OCI-LY3 (cell line): ENCODE results near the gene REXO2.

Experiments used
- H2AFZ ChIP-seq: fragments of 200-600, 300-600 bp; shearing (Covaris generic); 2 replicates; pipeline ENCODE4 v1.6.0; 2014; ENCODE audit warnings: antibody characterized with exemption, low read depth, low read length
- H3K27ac ChIP-seq: fragments of 200-600, 300-600 bp; sonication (generic); 2 replicates; pipeline ENCODE4 v1.5.1; 2014; ENCODE audit warnings: mild to moderate bottlenecking, low read length, moderate library complexity, mixed read lengths
- H3K27me3 ChIP-seq: fragments of 200-600, 300-600 bp; sonication (generic); 2 replicates; pipeline ENCODE4 v1.6.1; 2014; ENCODE audit warnings: low read depth, low read length, mixed read lengths
- H3K36me3 ChIP-seq: fragments of 200-600, 300-600 bp; sonication (generic); replicated peaks from 2 replicates; pipeline ENCODE3; 2014; ENCODE audit warnings: low read depth, low read length, mixed read lengths
- H3K4me1 ChIP-seq: fragments of 300-600, 200-600 bp; sonication (generic); 2 replicates; pipeline ENCODE4 v1.6.1; 2014; ENCODE audit warnings: low read length, mixed read lengths
- H3K4me2 ChIP-seq: fragments of 200-600, 300-600 bp; sonication (generic); 2 replicates; pipeline ENCODE4 v1.6.1; 2014; ENCODE audit warnings: low read length, mixed read lengths
- H3K4me3 ChIP-seq: fragments of 300-600, 200-600 bp; sonication (generic); 2 replicates; pipeline ENCODE4 v1.5.1; 2014; ENCODE audit warnings: antibody characterized with exemption, mild to moderate bottlenecking, low read length, moderate library complexity
- H3K79me2 ChIP-seq: fragments of 300-600, 200-600 bp; shearing (Covaris generic); 2 replicates; pipeline ENCODE4 v1.6.1; 2014; ENCODE audit warnings: mild to moderate bottlenecking, low read length, mixed read lengths
- H3K9ac ChIP-seq: fragments of 300-600, 200-600 bp; shearing (Covaris generic); 2 replicates; pipeline ENCODE4 v1.6.0; 2014; ENCODE audit warnings: mild to moderate bottlenecking, low read length, moderate library complexity
- H3K9me3 ChIP-seq: fragments of 200-600, 300-600 bp; shearing (Covaris generic); 2 replicates; pipeline ENCODE4 v1.6.1; 2014; ENCODE audit warnings: low read length, mixed read lengths; ENCODE audit not compliant: insufficient read depth
- H4K20me1 ChIP-seq: fragments of 200-600, 300-600 bp; sonication (generic); 2 replicates; pipeline ENCODE4 v1.6.1; 2016; ENCODE audit warnings: low read length, mixed read lengths; ENCODE audit not compliant: insufficient read depth
- CTCF ChIP-seq: fragments of 200-600, 300-600 bp; sonication (generic); IDR thresholded peaks from 2 replicates; pipeline ENCODE4 v1.5.1; 2014; ENCODE audit warnings: antibody characterized with exemption, low read length, low read depth
- EZH2phosphoT487 ChIP-seq: fragments of 200-600 bp; shearing (Covaris generic); IDR thresholded peaks from 2 replicates; pipeline ENCODE4 v1.6.1; 2018; ENCODE audit warnings: antibody characterized with exemption, mixed run types, low read depth

Gene REXO2

DNA sequence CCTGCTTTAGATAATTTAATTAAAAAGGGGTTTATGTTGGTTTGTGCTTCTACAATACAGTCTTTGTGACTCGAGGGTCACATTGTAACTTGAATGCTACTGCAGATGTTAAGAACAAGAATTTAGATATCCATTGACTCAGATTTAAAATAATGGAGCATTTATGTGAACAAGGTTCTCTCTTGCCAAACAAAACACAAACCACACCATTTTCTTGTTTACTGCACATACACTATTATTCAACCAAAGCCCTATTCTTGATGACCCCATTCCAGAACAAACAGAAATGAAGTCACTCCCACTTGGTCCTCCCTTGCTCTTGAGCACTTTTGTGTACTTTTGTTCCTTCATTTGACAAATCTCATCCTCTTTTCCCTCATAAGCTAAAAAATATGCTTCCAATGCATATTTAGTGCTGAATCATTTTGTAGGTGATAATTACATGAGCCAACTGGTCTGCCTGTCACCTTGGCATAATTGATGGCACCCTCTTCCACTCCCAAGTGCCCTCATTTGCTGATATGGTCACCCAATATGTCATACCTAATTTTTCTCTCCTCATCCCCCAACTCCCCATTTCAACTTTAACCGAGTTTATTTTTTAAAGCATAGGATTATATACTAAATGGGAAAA, 41.8 kb upstream of the REXO2 start:
- H3K9ac ChIP-seq: no peak overlapping the region
- H3K27me3 ChIP-seq: no peaks in the 10 kb centered on the region
- no peak overlapping the region for H3K27ac ChIP-seq
- peaks cover 16% of the 10 kb centered on the region for H3K4me1 ChIP-seq
- no peaks in the 10 kb centered on the region for H3K9me3 ChIP-seq
- no peak overlapping the region for H3K4me3 ChIP-seq
- H2AFZ ChIP-seq: no peak overlapping the region
- TF ChIP-seq EZH2phosphoT487: no peak
- no peak for TF ChIP-seq CTCF
- peaks cover 40% of the 10 kb centered on the region for H3K79me2 ChIP-seq
- H3K4me2 ChIP-seq: no peak overlapping the region
- H4K20me1 ChIP-seq: no peaks in the 10 kb centered on the region
- H3K36me3 ChIP-seq: peaks cover 4% of the 10 kb centered on the region

GRCh38 chr11:114398303-114398920, 40.9 kb upstream of the REXO2 start:
- Histone ChIP-seq H3K36me3 (peaks cover 4% of the 10 kb centered on the region), H3K4me3 (no peak overlapping the region), H4K20me1 (0 out of 2 replicates have a peak, but pooled peaks cover 4% of the 10 kb centered on the region), H3K4me1 (peaks cover 25% of the 10 kb centered on the region), H3K4me2 (no peak overlapping the region), H3K27ac (no peak overlapping the region), H3K9me3 (no peaks in the 10 kb centered on the region), H2AFZ (no peak overlapping the region), H3K27me3 (no peaks in the 10 kb centered on the region), H3K79me2 (peaks cover 49% of the 10 kb centered on the region), H3K9ac (no peak overlapping the region)
- TF ChIP-seq CTCF: no peak
- TF ChIP-seq EZH2phosphoT487: no peak

- Histone ChIP-seq H3K27ac (peak overlapping the region; percentile 78), H3K27me3 (no peaks in the 10 kb centered on the region), H3K4me3 (peak overlapping the region; percentile 91), H3K79me2 (peaks cover 61% of the 10 kb centered on the region), H3K9me3 (no peaks in the 10 kb centered on the region), H3K36me3 (peaks cover 8% of the 10 kb centered on the region), H3K9ac (peak overlapping the region; percentile 93), H3K4me1 (peaks cover 33% of the 10 kb centered on the region), H4K20me1 (peaks cover 10% of the 10 kb centered on the region), H3K4me2 (peak overlapping the region; percentile 94), H2AFZ (0 out of 2 replicates have a peak overlapping the region, but pooled peaks have one; percentile 59)
- TF ChIP-seq EZH2phosphoT487 (no peak), CTCF (no peak)
Measured at GRCh38 chr11:114399490-114400215, 39.6 kb upstream of the REXO2 start.

DNA sequence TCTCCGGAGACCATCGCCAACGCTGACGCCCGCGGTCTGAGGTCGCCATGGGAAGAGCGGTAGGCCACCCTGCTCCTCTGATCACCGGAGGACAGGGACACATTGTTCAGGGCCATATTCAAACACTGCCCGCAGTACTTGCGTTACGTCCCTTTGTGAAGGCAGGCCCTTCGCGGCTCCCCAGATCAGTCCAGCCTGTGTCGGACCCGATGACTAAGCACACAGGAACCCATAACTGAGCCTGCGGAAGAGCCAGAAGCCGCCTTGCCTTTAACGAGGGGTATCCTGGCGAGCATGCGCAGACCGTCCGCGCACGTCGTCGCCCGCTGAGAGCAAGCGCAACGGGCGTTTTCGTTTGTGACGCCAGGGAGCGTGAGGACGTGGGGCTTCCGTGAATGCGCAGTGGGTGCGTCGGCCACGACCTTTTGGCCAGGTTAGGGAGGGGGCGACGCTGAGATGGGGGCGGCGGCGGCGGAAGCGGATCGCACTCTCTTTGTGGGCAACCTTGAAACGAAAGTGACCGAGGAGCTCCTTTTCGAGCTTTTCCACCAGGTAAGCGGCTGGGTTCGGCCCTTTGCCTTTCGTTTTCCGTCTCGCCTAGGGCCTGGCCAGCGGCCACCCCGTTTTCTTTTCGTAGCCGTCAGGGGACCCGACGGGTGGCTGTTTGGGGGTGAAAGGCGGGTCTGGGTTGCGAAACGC, 38.9 kb upstream of the REXO2 start, which contains the start of the genes C11orf71 and RBM7:
Gene C11orf71, minus strand, starts transcription at position 296 of the 699 bp plus-strand sequence. Its CDS starts 180 bp downstream, at position 116.
Gene RBM7, plus strand, starts transcription at position 451 of the 699 bp plus-strand sequence. Its CDS starts 6 bp downstream, at position 457.
- Histone ChIP-seq H3K4me2 (peak within 1 kb of the TSS; percentile 94), H2AFZ (peak within 1 kb of the TSS; percentile 59; the same call in 1 of the 2 replicates), H3K4me1 (peaks cover 36% of the 10 kb centered on the region)

More for the DNA sequence above, 38.9 kb upstream of the REXO2 start, which contains the start of the genes C11orf71 and RBM7:
- H3K27me3 ChIP-seq: no peaks in the 10 kb centered on the region
- H4K20me1 ChIP-seq: peaks cover 15% of the 10 kb centered on the region
- H3K4me3 ChIP-seq: peak within 1 kb of the TSS; percentile 91
- H3K36me3 ChIP-seq: peaks cover 14% of the 10 kb centered on the region
- H3K79me2 ChIP-seq: peaks cover 66% of the 10 kb centered on the region
- peak within 1 kb of the TSS; percentile 93 for H3K9ac ChIP-seq
- no peaks in the 10 kb centered on the region for H3K9me3 ChIP-seq
- peak within 1 kb of the TSS; percentile 78 for H3K27ac ChIP-seq
- no peak for TF ChIP-seq EZH2phosphoT487
- TF ChIP-seq CTCF: peak; percentile 40; the same call in 1 of the 2 replicates
